ENCODE results near the gene NFATC1.

The NFATC1 gene

DNA sequence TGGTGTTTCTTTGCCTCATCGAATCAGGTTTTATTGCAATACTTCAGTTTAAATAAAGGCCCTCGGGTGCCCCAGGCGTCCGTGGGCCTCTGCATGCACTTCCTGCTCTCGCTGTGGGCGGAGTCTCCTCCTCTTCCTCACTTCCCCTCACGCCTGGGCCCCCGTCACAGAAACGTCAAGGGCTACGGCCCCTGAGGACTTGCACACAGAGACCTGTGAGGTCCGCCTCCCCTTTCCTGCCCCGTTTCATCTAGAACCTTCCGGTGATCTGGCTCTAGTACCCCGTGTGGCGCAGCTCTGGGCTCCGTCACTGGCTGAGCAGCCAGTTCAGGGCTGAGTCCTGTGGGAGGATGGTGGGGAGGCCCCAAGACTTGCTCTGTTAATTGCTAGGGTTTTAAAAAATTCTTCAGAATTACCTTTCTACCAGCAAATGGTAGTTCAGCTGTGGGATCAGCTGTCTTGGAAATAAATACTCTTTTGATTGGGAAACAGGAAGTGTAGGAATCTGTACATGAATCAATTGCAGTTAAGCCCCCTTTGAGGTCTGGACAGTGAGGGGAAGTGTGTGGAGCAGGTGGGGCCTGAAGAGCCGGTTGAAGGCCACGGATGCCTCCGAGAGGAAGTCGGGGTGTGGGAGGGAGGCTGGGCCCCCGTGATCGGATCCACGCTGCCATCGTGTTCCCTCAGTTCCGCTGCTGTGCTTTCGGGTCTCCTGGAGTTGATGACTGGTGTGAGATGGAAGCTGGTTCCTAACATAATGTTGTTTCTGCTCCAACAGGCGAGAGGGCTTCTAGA, 10.2 kb downstream of the NFATC1 start:
- no peak for DNase-seq

DNA sequence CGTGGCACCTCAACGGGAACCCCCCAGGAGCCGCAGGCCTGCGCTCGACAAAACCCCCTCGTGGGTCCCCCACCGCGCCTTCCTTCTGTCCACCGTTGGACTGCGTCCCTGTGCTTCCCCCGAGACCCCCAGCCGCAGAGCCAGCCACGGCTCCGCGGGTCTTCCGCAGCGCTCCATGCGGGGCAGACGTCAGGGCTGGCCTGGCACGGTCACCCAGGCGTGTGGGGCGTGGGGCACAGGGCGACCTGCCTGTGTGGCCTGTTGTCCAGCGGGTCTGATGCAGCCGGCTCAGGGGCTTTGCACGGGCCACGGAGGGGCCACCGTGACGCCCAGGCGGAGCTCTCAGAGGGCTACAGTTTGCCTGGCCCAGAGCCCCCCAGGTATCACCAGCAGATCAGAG, 11.0 kb downstream of the NFATC1 start:
- DNase-seq: no peak

DNA sequence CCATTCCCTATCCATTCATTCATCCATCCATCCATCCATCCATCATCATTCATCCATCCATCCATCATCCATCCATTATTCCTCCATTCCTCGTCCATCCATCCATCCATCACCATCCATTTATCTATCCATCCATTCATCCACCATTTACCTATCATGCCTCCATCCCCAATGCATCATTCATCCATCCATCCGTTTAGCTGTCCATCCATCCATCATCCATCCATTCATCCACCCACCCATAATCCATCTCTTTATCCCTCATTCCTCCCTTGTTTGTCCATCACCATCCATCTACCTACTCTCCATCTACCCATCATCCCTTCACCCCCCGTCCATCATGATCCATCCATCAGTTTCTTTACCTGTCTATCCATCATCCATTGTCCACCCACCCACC, 13.6 kb downstream of the NFATC1 start:
- no peak for DNase-seq

DNA sequence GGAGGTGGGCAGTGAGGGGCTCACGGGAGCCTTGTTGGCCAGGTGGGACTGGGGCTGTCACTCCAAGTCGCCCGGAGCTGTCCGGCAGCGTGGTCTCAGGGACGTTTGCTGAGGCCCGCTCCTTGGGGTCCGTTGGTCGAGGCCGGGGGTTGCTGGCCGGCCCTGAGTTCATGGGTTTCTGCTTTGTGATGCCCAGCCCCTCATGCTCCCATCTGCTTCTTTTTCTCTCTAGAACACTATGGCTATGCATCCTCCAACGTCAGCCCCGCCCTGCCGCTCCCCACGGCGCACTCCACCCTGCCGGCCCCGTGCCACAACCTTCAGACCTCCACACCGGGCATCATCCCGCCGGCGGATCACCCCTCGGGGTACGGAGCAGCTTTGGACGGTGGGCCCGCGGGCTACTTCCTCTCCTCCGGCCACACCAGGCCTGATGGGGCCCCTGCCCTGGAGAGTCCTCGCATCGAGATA, 14.5 kb downstream of the NFATC1 start:
- DNase-seq: no peak

DNA sequence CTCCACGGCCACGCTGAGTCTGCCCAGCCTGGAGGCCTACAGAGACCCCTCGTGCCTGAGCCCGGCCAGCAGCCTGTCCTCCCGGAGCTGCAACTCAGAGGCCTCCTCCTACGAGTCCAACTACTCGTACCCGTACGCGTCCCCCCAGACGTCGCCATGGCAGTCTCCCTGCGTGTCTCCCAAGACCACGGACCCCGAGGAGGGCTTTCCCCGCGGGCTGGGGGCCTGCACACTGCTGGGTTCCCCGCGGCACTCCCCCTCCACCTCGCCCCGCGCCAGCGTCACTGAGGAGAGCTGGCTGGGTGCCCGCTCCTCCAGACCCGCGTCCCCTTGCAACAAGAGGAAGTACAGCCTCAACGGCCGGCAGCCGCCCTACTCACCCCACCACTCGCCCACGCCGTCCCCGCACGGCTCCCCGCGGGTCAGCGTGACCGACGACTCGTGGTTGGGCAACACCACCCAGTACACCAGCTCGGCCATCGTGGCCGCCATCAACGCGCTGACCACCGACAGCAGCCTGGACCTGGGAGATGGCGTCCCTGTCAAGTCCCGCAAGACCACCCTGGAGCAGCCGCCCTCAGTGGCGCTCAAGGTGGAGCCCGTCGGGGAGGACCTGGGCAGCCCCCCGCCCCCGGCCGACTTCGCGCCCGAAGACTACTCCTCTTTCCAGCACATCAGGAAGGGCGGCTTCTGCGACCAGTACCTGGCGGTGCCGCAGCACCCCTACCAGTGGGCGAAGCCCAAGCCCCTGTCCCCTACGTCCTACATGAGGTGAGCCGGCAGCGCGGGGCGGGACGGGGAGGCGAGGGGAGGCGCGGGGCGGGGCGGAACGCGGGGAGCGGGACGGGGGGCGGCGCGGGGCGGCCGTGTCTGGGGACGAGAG, 15.2 kb downstream of the NFATC1 start:
- DNase-seq: no peak

DNA sequence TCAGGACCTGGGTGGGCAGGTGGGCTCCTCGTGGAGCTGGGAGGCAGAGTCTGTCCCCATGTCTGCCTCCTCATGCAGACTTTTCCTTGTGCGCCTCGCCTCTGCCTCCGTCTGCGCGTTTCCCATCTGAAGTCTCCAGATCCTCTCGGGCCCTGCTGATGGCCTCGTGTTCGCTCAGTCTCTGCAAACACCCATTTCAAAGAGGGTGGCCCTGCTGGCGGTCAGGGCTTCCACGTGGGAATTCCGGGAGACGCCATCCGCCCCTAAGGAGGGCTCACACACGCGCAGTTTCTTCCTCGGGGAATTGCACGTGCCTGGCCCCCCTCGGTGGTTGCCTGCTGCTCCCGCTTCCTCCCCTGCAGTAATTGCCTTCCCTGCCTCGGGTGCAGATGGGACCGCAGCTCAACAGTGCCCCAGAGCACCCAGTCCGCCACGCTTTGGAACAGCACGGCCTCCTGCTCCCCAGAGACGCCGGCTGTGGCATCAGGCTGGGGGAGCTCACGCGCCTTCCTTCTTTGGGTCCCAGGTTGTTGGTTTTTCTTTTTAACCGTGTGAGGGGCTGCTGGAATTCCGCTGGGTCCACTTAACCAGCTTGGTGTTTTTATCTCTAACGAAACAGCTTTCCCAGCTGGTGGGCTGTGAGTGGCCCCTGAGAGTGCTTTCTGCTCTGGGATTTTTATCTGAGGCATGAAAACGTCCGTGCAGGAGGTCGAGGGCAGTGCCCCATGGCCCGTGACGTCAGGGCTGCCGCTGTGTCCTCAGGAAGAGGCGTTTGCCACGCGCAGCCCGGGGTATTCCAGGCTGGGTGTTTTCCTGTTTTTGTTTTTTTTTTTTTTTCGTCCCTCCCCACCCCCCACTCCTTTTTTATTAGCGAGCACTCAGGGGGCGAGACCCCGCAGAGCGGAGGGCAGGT, 16.1 kb downstream of the NFATC1 start:
- no peak for DNase-seq

DNA sequence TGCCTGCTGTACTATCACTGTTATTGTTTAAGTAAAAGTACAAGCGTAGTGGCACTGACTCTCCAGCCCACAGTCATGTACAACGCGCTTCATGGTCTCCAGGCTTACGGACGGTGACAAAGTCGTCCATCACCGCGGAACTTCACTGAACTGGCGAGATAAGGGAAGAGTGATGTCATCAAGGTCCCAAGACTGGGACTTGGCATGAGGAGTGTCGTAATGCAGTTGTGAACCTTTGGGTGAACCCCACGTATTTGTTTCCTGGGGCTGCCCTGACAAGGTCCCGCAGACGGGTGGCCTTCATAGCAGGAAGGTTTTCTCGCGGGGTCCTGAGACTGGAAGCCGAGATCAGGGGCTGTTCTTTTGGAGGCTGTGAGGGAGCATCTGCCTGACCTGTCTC, 17.3 kb downstream of the NFATC1 start:
- DNase-seq: no peak

DNA sequence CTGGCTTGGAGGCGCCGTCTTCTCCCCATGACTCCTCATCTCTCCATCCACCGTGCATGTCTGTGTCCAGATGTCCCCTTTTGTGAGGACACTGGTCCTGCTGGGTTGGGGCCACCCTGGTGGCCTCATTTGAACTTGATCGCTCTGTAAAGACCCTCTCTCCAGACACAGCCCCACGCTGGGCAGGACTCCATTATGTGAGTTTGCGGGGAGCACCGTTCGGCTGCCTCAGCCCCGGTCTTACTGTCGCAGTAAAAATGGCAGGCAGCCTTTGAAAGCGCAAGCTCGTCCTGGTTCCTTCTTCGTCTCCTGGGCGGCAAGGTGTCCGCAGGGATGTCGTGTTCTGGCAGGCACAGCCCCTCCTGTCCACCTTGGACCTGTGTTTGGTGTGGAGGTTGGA, 17.7 kb downstream of the NFATC1 start:
- DNase-seq: no peak

DNA sequence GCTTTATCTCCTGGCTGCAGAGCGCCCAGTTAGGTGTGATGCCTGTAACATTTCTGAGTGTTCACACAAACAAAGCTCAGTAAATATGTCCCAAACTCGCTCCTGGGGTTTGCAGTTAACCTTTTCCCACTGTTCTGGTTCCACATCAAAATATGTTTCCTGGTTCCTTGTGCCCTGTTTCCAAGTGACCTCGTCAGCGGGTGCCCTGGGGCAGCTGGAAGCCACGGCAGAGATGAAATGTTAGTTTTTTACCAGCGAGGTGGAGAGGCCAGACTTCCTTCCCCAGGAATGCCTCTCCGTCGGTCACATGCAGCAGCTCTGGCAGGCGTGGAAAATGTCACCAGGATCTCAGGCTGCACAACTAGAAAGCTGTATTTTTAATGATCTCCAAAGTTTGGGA, 18.2 kb downstream of the NFATC1 start:
- no peak for DNase-seq

DNA sequence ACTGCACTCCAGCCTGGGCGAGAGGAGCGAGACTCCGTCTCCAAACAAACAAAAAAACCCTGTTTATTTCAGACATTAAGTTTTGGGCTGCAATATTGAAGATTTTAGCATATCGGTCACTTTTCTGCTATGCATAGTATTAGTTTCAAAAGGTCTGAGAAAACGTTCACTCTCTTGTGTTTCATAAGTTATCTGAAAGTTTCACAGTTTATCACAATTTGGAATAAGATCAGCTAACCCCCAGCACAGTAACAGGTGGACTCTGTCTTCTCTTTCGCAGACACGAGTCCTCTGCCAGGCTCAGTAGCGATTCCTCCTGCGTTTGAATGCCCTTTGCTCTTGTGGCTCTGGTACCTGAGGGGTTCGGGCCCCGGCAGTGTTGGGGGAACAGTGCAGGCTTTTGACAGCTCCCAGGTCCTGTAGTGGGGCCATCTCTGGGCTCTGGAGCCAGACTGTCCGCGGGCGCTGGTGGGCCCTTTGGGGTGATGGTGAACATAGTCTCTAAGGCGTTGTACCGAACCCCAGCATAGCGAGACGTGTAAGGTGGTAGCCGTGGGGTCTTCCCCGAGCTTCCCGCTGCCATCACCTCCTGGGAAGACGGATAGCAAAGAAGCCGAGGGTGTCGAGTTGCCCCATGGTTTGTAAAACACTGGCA, 20.4 kb downstream of the NFATC1 start:
- DNase-seq: no peak

DNA sequence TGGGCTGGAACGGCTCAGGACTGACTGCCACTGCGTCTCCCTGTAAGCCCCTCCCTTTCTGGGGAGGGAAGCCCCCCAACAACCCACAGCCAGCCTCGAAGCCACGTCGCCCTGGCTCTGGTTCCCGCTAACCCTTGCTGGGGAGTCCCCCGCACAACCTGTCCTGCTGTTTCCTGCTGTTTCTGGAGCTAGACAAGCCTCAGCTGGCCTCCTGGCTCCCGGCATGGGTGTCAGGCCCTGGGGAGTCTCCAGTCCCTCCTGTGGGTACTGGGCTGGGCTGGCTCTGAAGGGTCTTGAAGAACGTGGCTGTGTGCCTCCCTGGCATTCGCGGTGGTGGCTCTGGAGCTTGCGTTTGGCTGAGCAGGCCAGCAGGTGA, 20.9 kb downstream of the NFATC1 start:
- no peak for DNase-seq

DNA sequence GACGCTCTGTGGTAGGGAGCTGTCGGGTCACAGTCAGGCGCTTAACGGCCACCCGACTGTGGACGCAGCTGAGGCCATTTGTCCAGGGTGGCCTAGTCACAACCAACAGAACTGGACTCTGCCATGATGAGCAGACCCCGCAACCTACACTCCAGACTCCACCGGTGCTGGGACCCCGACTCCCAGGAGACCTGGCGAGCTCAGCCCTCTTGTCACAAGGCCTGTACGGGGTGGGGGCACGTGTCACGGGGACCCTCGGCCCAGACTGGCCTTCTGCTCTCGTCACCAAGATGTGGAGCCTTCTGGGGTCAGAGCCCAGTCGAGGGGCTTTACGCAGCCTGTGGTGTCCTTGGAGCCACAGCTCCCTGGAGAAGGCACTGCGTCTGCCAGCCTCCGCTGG, 22.5 kb downstream of the NFATC1 start:
- DNase-seq: no peak

DNA sequence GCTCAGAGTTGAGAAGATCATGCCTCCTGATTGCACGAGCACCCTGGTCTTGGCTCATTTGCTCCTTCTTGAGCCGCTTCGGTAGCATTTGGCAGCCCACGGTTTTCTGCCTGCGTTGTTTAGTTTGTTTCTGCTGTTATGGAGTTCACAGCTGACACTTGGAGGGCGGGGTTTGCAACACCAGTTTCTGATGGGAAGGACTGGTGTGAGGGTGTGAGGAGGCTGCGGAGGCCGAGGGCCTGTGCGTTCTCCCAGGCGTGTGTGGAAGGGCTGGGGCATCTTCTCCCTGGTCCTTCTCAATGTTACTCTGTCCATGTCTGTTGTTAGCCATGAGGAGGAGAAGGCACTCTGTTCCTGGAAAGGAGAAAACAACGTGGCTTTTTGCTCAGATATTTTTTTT, 22.9 kb downstream of the NFATC1 start:
- no peak for DNase-seq

DNA sequence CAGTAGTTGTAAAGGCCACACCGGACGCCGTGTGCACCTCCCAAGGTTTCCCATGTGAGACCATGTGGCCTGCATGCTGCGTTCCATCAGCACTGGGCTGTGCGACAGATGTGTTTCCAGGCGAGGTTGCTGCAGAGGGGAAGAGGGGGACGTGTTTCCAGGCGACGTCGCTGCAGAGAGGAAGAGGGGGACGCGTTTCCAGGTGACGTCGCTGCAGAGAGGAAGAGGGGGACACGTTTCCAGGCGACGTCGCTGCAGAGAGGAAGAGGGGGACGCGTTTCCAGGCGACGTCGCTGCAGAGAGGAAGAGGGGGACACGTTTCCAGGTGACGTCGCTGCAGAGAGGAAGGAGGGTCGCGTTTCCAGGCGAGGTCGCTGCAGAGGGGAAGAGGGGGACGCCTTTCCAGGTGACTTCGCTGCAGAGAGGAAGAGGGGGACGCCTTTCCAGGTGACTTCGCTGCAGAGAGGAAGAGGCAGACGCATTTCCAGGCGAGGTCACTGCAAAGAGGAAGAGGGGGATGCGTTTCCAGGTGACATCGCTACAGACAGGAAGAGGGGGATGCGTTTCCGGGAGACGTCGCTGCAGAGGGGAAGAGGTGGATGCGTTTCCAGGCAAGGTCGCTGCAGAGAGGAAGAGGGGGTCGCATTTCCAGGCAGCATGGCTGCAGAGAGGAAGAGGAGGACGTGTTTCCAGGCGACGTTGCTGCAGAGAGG, 24.5 kb downstream of the NFATC1 start:
- no peak for DNase-seq

DNA sequence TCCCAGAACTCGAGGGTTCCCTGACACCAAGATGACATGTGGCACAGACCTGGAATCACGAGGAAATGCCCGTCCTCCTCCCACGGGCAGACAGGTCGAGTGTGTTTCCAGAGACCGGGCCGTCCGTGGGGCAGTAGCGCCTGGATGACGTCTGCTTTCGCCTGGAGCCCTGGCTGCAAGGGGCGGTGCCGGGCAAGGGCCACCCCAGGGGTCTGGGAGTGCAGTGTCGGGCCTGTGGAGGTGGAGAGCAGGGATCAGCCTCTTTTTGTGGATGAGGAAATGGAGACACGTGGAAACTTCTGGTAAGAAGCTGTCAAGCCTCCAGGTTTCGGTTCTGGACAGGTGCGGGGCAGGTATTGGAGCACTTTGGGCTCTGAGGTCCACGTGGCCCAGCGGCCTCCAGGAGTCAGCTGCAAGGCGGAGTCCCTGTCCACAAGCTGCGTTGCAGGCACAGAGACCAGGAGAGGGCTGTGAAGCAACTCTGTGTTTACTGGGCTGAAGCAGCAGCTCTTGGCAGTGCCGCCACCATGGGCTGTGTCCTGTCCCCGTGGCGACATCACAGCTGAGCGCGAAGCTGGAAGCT, 25.6 kb downstream of the NFATC1 start:
- DNase-seq: no peak

DNA sequence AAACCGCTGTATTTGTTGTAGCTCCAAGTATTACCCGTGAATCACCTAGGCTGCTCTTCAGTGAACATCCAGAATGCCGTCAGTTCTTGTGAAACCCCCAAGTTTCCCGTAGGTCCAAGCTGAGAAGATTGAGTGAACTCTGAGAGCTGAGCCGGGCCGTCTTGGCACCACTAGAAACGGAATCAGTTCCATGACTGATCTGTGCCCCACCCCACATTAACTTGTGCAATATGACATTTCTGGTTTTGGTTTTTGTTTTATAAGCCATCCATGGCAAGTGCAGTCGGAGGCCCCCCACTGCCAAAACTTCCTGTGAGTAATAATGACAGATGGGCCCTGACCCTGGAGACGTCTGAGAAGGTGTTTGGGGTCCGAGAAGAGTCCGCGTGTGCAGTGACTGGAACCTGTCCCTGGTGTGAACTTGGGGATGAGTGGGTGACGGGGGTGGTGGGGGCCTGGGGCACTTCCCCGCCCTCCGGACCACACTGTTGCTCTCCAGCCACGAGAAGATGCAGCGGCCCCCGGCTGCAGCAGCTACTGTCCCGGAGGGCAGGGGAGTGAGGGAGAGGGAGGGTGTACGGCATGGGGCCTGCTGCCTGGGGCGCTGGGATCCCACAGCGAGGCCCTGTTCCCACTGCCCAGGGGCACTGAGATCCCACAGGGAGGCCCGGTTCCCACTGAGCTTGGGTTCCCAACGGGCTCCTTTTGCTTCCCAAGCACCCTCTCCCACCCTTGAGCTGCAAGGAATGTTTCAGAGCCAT, 26.5 kb downstream of the NFATC1 start:
- DNase-seq: no peak

DNA sequence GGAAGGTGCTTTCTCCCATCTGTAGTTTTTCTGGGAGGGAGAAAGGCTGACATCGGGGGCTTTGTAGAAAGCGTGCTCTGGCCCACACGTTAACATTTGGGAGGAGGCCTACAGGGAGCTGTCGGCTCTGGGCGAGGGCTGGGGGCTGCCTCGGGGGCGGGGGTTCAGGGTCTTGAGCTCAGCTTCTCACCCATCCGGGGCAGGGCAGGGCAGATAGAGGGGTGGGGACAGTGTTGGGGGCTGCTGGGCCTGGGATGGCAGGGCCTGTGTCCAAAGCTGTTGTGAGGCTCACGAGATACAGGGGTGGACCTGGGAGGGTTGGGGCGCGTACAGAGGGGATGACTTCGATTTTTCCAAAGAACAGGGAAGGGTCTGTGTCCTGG, 27.0 kb downstream of the NFATC1 start:
- DNase-seq: no peak

DNA sequence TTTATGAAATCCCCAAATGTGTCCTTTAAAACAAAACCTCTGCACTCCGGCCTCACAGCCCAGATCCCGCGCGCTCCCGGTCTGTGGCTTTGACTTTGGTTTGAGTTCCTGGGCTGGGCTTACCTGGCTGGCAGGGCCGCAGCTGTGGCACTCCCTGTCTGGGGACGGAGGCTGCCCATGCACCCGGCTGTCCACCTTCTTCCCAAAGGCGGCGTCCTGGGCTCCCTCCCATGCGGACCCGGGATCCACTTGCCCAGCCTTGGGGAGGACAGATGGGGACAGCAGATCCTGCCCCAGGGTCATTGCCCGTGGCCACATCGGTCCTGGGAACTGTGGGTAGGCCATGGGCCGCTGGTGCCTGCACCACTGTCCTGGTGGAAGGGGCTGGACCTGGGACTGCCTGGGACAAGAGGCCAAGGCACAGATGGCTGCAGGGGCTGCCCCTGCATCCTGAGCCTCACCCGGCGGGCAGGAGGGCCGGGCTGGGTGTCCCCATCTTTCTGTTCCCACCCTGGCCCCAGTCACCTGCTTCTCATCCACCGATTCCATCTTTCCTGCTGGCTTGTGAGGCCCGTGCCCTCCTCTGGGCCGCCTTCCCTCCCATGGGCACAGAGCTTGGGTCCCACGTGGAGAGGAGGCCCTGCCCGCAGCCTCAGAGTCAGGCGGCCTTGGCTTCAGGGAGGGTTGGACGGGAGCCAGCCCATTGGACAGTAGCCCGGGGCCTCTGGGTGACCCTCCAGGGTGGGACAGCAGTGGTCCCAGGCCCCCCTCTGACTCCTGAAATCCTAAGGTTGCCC, 27.7 kb downstream of the NFATC1 start:
- DNase-seq: no peak

DNA sequence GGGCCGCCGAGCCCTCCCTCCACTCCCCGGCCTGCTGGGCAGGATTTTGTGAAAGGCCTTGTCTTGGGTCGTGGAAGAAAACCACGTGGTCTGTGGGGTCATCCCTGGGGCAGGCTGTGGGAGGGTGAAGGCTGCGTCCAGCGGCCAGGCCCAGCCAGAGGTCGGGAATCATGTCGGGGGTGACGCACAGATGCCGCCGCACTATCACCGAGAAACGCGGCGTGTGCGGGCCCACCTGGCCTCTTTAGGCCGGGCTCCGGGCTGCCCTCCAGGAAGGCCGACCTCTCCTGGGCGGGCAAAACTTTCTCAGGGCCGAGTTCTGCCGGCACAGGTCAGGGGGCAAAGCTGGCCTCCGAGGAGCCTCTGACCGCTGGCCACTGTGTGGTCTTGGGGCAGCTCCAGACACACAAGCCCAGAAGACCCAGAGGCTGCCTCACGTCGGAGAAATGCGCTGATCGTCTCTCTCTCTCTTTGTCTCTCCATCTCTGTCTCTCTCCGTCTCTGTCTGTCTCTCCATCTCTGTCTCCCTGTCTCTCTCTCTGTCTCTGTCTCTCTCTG, 28.4 kb downstream of the NFATC1 start:
- no peak for DNase-seq
